NK-92 (cell line): ENCODE results near the gene GUCY1B1.

Source experiments
- DNase-seq: peaks from one replicate; lab custom pipeline; 2025; ENCODE audit not compliant: unreplicated experiment; lab: John Stamatoyannopoulos, UW

Gene GUCY1B1

DNA sequence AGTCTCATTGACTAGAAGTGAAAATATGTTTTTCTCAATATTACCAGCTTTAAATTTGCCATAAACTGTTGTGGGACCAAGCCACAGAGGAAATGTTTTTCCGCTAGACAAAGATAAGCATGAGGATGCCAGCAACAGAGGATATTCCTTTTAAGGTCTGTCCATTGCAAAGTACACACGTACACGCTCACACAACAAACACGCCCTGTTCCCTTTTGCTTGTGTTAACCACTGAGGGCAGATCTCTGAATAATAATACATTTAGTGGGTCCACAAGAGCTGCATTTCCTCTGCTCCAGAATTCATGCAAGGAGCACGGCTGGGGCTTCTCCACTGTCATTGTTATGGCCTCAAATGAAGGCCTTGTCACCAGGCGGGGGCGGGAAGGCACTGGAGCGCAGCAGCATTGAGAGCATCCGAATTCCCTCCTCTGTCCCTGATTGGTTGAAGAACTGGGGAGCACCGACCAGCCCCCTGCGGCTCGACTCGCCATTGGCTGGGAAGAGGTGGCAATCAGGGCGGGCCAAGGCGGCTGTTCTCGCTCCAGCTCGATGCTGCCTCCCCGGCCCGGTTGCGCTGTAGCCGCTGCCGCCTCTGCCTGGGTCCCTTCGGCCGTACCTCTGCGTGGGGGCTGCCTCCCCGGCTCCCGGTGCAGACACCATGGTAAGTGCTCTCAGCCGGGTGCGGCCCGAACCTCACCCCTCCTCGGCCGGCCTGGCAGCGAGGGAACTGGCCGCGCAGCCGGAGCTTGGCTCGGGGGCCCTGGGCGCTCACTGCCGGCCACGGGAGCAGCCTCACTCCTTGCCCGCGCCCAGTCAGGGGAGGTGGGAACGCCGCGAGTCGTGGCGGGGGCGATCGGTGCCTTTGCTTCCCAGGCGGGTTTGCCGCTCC, at the start of gene GUCY1B1:
GUCY1B1 (plus strand) TSS at position 541 of the 891 bp plus-strand sequence; CDS start at position 661, 120 bp downstream.
- DNase-seq: no peak

- DNase-seq: no peak
These were observed 48.9 kb upstream of the GUCY1B1 start for GRCh38 chr4:155709918-155710317.

GRCh38 chr4:155711556-155711955, 47.3 kb upstream of the GUCY1B1 start:
- no peak for DNase-seq

DNA sequence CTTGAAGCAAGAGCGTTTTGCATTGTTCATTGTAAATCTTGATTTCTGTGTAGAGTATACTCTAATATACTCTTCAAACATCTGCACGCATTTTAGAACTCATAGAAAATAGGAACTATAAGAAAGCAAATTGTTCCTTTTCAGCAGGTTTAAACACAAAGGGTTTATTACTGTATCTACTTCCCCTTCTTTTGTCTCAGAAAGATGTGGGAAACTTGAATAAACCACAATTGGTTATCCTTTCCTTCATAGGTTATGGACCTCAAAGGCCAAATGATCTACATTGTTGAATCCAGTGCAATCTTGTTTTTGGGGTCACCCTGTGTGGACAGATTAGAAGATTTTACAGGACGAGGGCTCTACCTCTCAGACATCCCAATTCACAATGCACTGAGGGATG, 46.0 kb upstream of the GUCY1B1 start:
- DNase-seq: no peak

DNA sequence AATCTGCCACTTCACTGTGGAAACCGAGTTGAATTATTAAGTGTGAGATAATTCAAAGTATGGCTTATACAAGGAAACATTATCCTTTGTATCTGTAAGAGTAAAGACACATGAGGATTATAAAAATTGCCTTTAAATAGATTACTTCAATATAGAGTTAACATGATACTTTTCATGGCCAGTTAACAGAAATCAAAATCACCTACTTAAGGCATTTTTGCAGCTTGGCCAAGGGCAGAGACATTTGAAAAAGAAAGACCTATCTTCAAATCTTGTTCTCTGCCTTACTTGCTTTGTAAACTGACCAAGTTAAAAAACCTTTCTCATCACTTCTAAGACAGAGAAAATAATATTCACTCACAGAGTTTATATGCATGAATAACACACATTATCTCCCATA, 44.9 kb upstream of the GUCY1B1 start:
- no peak for DNase-seq

- no peak for DNase-seq
These were observed 36.5 kb upstream of the GUCY1B1 start for GRCh38 chr4:155722336-155722735.

DNA sequence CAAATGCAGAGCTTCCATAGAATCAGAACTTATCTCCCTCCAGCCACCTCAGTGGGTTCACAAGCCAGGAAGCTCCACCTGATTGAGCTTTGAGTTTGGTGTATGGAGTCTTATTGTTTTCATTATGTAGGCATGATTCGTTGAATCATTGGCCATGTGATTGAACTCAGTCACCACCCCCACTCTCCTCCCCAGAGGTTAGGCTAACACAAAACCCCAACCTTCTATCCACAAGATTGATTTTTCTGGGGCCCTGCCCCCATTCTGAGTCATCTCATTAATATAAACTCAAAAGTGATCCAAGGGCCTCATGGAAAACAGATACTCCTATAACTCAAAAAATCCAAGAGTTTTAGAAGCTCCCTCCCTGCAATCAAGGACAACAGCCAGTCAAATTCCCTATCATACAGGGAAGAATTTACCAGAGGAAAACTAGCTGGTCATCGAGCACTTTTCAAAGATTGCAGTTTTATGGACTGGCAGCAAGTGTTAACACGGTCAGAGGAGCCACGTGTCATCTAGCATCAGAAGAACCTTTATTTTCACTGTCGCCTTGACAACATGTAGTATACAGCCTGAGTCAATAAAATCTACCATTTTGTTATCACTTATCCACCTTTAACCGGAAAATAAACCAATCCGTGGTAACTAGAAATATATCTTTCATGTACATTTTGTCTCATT, 35.9 kb upstream of the GUCY1B1 start:
- DNase-seq: no peak

DNA sequence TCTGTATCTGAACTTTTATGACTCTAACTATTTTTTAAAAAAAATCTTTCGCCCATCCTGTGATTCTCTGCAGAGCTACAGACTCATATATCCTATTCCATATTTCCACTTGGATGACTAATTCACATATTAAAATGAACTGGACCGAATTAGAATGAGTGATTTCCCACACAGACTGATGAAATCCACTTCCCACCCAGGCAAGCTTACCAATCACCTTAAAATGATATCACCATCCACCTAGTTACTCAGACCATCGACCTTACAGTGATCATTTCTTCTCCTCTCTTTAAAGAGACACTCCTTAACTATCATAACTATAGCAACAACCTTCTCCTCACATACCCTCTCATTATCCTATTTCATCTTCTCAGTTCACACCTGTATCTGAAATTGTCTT, 34.1 kb upstream of the GUCY1B1 start:
- no peak for DNase-seq

- DNase-seq: no peak
These were observed 24.8 kb upstream of the GUCY1B1 start for GRCh38 chr4:155734065-155734464.

GRCh38 chr4:155734951-155735350, 23.9 kb upstream of the GUCY1B1 start:
- no peak for DNase-seq

DNA sequence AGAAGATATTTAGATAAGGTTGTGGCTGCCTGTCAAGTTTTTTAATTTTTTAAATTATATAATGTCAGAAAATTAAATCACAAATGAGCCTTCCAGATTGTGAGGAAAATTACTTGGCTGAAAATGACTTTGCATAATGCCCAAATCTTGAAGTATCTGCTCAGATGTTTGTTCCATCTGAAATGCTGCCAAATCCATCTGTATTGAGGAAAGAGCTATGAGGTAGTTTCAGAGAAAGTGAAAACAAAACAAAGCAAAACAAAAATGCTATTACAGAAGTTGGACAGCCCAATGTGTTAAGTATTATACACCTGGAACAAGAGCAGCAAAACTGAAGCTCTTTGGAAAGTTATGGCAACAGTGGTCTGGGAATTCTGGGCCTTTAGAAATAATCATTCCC, 23.3 kb upstream of the GUCY1B1 start:
- DNase-seq: no peak

DNA sequence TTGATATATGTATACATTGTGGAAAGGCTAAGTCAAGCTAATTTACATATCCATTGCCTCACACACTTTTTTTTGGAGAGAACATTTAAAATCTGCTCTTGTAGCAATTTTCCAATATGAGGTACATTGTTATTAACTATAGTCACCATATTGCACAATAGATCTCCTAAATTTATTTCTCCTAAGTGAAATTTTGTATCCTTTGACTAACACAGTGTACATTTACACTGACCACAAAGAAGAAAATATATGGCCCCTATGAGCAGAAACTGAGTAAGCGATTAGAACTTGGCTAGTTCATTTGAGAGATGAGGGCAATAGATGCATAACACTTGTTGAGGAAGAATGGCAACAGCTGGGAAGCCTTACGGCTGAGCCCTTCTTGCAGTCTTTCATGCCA, 20.3 kb upstream of the GUCY1B1 start:
- no peak for DNase-seq

DNA sequence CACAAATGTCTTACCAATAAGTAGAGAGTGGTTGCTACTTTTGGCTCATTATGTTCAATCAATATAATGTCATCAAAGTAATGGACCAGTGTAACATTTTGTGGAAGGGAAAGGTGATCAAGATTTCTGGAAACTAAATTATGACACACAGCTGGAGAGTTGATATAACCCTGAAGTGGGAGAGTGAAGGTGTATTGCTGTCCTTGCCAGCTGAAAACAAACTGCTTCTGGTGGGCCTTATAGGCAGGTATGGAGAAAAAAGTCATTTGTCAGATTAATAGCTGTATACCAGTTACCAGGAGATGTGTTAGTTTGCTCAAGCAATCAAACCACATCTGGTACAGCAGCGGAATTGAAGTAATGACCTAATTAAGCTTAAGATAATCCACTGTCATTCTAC, 17.3 kb upstream of the GUCY1B1 start:
- DNase-seq: no peak

DNA sequence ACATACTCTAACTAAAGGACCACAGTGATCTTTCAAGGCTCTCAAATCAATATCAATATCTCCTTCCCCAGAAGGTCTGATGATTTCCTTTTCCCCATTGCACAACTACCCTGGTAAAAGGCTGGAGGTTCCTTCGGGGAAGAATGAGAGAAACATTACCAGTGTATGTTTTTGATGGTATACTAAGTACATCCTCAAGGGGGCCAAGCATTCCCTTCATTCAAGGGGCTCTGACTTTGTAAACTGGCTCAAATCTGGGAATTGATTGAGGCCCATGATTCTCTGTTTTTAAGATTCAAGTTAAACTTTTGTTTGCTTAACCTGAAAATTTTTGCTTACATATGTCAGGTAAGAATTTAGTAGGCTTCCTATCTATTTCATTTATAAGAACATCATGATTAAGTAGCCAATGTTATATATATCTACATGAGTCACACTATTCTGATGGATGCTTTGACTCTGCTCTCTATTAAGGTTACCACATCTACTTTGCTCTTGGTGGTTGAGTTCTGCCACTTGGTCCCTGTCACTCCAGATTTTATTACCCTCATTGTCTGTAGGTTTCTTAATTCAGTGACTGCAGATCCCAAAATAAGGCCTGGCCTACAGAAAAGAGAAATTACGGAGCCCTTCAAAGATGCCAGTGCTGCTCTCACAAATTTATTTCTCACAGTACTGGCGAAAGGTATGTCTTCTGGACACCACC, 16.4 kb upstream of the GUCY1B1 start:
- no peak for DNase-seq

- DNase-seq: no peak
These were observed 12.8 kb upstream of the GUCY1B1 start for GRCh38 chr4:155745984-155746383.

DNA sequence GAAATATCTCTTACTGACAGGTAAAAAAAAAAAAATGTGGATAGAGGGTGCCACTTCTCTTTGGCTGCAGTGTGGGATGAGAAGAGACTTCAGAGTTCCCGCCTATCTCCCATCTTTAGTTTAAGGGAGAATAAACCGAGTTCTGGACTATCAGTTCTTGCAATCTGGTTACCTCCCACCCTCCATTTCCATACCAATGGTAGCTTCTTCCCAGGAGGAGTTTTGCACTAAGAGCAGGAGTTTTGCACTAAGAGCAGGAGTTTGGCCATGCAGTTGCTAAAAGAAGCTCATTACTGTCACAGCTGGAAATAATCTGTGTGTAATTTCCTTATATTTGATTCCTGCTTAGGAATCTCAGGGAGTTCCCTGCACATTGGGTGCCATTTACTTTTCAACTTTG, 10.8 kb upstream of the GUCY1B1 start:
- DNase-seq: no peak

DNA sequence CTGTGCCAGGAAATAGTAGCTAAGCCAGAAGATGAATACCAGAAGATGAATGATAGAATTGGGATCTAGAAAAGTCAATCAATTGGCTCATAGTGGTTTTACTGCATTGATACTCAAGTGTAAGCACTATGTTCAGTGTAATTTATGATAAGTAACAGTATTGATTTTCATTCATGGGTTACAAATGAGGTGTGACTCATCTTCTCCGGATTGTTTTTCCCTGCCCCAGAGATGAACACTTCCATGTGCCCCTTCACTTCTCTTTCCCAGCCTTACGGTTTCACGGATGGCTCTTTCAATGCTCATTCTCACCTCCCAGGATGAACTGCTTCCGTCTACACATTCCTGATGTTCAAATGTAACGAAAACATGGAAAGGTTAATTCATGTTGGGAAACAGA, 9.8 kb upstream of the GUCY1B1 start:
- DNase-seq: no peak

GRCh38 chr4:155751569-155751968, 7.3 kb upstream of the GUCY1B1 start:
- no peak for DNase-seq

- DNase-seq: no peak
These were observed 1.0 kb upstream of the GUCY1B1 start for GRCh38 chr4:155757745-155758265.

GRCh38 chr4:155759372-155760252, 791 bp downstream of the GUCY1B1 start:
- no peak for DNase-seq

GRCh38 chr4:155761047-155761446, 2.2 kb downstream of the GUCY1B1 start:
- DNase-seq: no peak
